OCI-LY1 (cell line): ENCODE results near the gene LTBP1.

Experiments used
- H2AFZ ChIP-seq: fragments of 200-600 bp; sonication (generic), shearing (Covaris generic); 2 replicates; pipeline ENCODE4 v1.6.0; 2014; ENCODE audit warnings: antibody characterized with exemption, mild to moderate bottlenecking, low read length
- H3F3A ChIP-seq: fragments of 200-600 bp; sonication (generic), shearing (Covaris generic); 2 replicates; pipeline ENCODE4 v1.6.0; 2014; ENCODE audit warnings: mild to moderate bottlenecking, antibody characterized with exemption, low read length, moderate library complexity; ENCODE audit not compliant: insufficient read depth
- H3K27ac ChIP-seq: fragments of 200-600 bp; sonication (generic); 2 replicates; pipeline ENCODE4 v1.5.1; 2014; ENCODE audit warnings: low read length, mixed run types, mild to moderate bottlenecking, low read depth; ENCODE audit not compliant: poor library complexity, severe bottlenecking
- H3K27me3 ChIP-seq: fragments of 200-600 bp; sonication (generic); 2 replicates; pipeline ENCODE4 v1.6.0; 2014; ENCODE audit warnings: antibody characterized with exemption, mild to moderate bottlenecking, low read length, moderate library complexity; ENCODE audit not compliant: insufficient read depth
- H3K36me3 ChIP-seq: fragments of 200-600 bp; sonication (generic); 2 replicates; pipeline ENCODE4 v1.6.1; 2014; ENCODE audit warnings: mild to moderate bottlenecking, antibody characterized with exemption, low read length, moderate library complexity, mixed read lengths; ENCODE audit not compliant: insufficient read depth
- H3K4me1 ChIP-seq: fragments of 200-600 bp; sonication (generic); 2 replicates; pipeline ENCODE4 v1.5.1; 2014; ENCODE audit warnings: mild to moderate bottlenecking, low read length, moderate library complexity; ENCODE audit not compliant: insufficient read depth, severe bottlenecking
- H3K4me2 ChIP-seq: fragments of 200-600 bp; sonication (generic), shearing (Covaris generic); 2 replicates; pipeline ENCODE4 v1.6.1; 2014; ENCODE audit warnings: low read length
- H3K4me3 ChIP-seq: fragments of 200-600 bp; sonication (generic); 2 replicates; pipeline ENCODE4 v1.5.1; 2014; ENCODE audit warnings: low read length, low read depth, mild to moderate bottlenecking, mixed read lengths; ENCODE audit not compliant: poor library complexity, severe bottlenecking
- H3K79me2 ChIP-seq: fragments of 200-600 bp; shearing (Covaris generic); 2 replicates; pipeline ENCODE4 v1.6.1; 2016; ENCODE audit warnings: mixed run types, low read length, mixed read lengths; ENCODE audit not compliant: insufficient read depth
- H3K9ac ChIP-seq: fragments of 200-600 bp; sonication (generic), shearing (Covaris generic); 2 replicates; pipeline ENCODE4 v1.6.1; 2014; ENCODE audit warnings: mild to moderate bottlenecking, low read length, mixed read lengths
- H3K9me2 ChIP-seq: fragments of 200-600 bp; sonication (generic), shearing (Covaris generic); 2 replicates; pipeline ENCODE4 v1.6.1; 2014; ENCODE audit warnings: low read depth, mild to moderate bottlenecking, low read length, mixed read lengths
- H3K9me3 ChIP-seq: fragments of 200-600 bp; shearing (Covaris generic); 2 replicates; pipeline ENCODE4 v1.6.1; 2014; ENCODE audit warnings: low read length, mixed read lengths
- H4K20me1 ChIP-seq: fragments of 200-600 bp; sonication (generic), shearing (Covaris generic); 2 replicates; pipeline ENCODE4 v1.6.0; 2016; ENCODE audit warnings: mild to moderate bottlenecking, low read length; ENCODE audit not compliant: insufficient read depth
- CTCF ChIP-seq: fragments of 200-600 bp; sonication (generic), shearing (Covaris generic); IDR thresholded peaks from 2 replicates; pipeline ENCODE4 v1.5.1; 2017; ENCODE audit warnings: mild to moderate bottlenecking, antibody characterized with exemption, low read length, moderate library complexity, mixed read lengths
- EZH2 ChIP-seq: fragments of 200-600 bp; sonication (generic), shearing (Covaris generic); IDR thresholded peaks from 2 replicates; pipeline ENCODE4 v1.8.0; 2017; ENCODE audit warnings: borderline replicate concordance, mixed run types, mild to moderate bottlenecking, antibody characterized with exemption, low read length, moderate library complexity, mixed read lengths

Gene LTBP1

GRCh38 chr2:33326100-33326499 is 379.3 kb downstream of the LTBP1 start:
- no peak for TF ChIP-seq CTCF
- TF ChIP-seq EZH2: no peak
- Histone ChIP-seq H3K9ac (no peak overlapping the region), H3K4me2 (no peak overlapping the region), H3K27me3 (no peaks in the 10 kb centered on the region), H3K4me1 (peaks cover 19% of the 10 kb centered on the region), H3K27ac (no peak overlapping the region), H3K4me3 (no peak overlapping the region), H3K79me2 (no peaks in the 10 kb centered on the region), H2AFZ (no peak overlapping the region), H3F3A (no peaks in the 10 kb centered on the region), H4K20me1 (no peaks in the 10 kb centered on the region), H3K9me2 (no peaks in the 10 kb centered on the region), H3K9me3 (no peaks in the 10 kb centered on the region), H3K36me3 (peaks cover 47% of the 10 kb centered on the region)

- no peak overlapping the region for H2AFZ ChIP-seq
- H3K9me2 ChIP-seq: no peaks in the 10 kb centered on the region
- H3K27ac ChIP-seq: no peak overlapping the region
- peaks cover 17% of the 10 kb centered on the region for H3K4me1 ChIP-seq
- no peak for TF ChIP-seq EZH2
- no peak for TF ChIP-seq CTCF
- no peak overlapping the region for H3K4me2 ChIP-seq
- no peak overlapping the region for H3K9ac ChIP-seq
- H3K9me3 ChIP-seq: no peaks in the 10 kb centered on the region
- H3F3A ChIP-seq: no peaks in the 10 kb centered on the region
- H3K4me3 ChIP-seq: no peak overlapping the region
- H3K36me3 ChIP-seq: peaks cover 42% of the 10 kb centered on the region
- H3K27me3 ChIP-seq: no peaks in the 10 kb centered on the region
- no peaks in the 10 kb centered on the region for H4K20me1 ChIP-seq
- H3K79me2 ChIP-seq: no peaks in the 10 kb centered on the region
Observed at GRCh38 chr2:33333433-33333832, 386.7 kb downstream of the LTBP1 start.

GRCh38 chr2:33334083-33334482 is 387.3 kb downstream of the LTBP1 start:
- H3K9me2 ChIP-seq: no peaks in the 10 kb centered on the region
- peaks cover 38% of the 10 kb centered on the region for H3K36me3 ChIP-seq
- no peaks in the 10 kb centered on the region for H3K27me3 ChIP-seq
- H3K79me2 ChIP-seq: no peaks in the 10 kb centered on the region
- no peak for TF ChIP-seq CTCF
- no peak for TF ChIP-seq EZH2
- no peak overlapping the region for H2AFZ ChIP-seq
- H4K20me1 ChIP-seq: no peaks in the 10 kb centered on the region
- no peaks in the 10 kb centered on the region for H3K9me3 ChIP-seq
- no peaks in the 10 kb centered on the region for H3F3A ChIP-seq
- H3K27ac ChIP-seq: no peak overlapping the region
- H3K4me1 ChIP-seq: peaks cover 17% of the 10 kb centered on the region
- no peak overlapping the region for H3K4me2 ChIP-seq
- no peak overlapping the region for H3K9ac ChIP-seq
- no peak overlapping the region for H3K4me3 ChIP-seq
